Liver (tissue), 9 donors: ENCODE results near the gene AFF2. TPM values are rescaled to one million over a fixed set of nuclear protein-coding genes. Genes with fewer than 3 reads are reported as not detected.

ENCODE experiments used
- DNase-seq: peaks from one replicate; pipeline ENCODE4 v3.0.0-alpha.2; 2017; ENCODE audit warnings: low spot score
- H3K27ac ChIP-seq, 2 donors: one replicate each; pipeline ENCODE4 v1.7.0; 2013; ENCODE audit warnings: inconsistent platforms in 2 of 2, low read length in 2 of 2, control low read depth in 1 of 2, low read depth in 1 of 2, mild to moderate bottlenecking in 1 of 2
- H3K27me3 ChIP-seq, 4 donors: one replicate each; pipeline versions ENCODE4 v1.6.1 to v1.7.0; 2013; ENCODE audit warnings: low read length in 3 of 4, inconsistent platforms in 1 of 4, mild to moderate bottlenecking in 1 of 4, moderate library complexity in 1 of 4; ENCODE audit not compliant: control insufficient read depth in 4 of 4, insufficient read depth in 4 of 4
- H3K36me3 ChIP-seq, 4 donors: one replicate each; pipeline versions ENCODE4 v1.6.1 to v1.7.0; 2013; ENCODE audit warnings: low read length in 3 of 4, mild to moderate bottlenecking in 3 of 4, low read depth in 1 of 4, moderate library complexity in 1 of 4; ENCODE audit not compliant: control insufficient read depth in 4 of 4, insufficient read depth in 3 of 4
- H3K4me1 ChIP-seq, 4 donors: one replicate each; pipeline versions ENCODE4 v1.6.1 to v1.7.0; 2013; ENCODE audit warnings: low read length in 3 of 4, mild to moderate bottlenecking in 3 of 4, moderate library complexity in 1 of 4; ENCODE audit not compliant: control insufficient read depth in 4 of 4, insufficient read depth in 4 of 4
- H3K4me3 ChIP-seq, 3 donors: one replicate each; pipeline versions ENCODE4 v1.6.1 to v1.7.0; 2013; ENCODE audit warnings: low read length in 3 of 3, control low read depth in 1 of 3, low read depth in 1 of 3, mild to moderate bottlenecking in 1 of 3
- H3K9ac ChIP-seq, 2 donors: one replicate each; pipeline ENCODE4 v1.7.0; 2013; ENCODE audit warnings: low read length in 2 of 2, mild to moderate bottlenecking in 2 of 2, moderate library complexity in 2 of 2, control low read depth in 1 of 2, low read depth in 1 of 2
- H3K9me3 ChIP-seq, 4 donors: one replicate each; pipeline versions ENCODE4 v1.6.1 to v1.7.0; 2013; ENCODE audit warnings: low read length in 3 of 4; ENCODE audit not compliant: control insufficient read depth in 4 of 4
- ATF3 ChIP-seq: IDR thresholded peaks from 2 replicates; pipeline ENCODE4 v1.6.1; 2016; ENCODE audit warnings: antibody characterized with exemption
- CTCF ChIP-seq: fragments of 150-350 bp; IDR thresholded peaks from 2 replicates; pipeline ENCODE4 v1.5.1; 2017; ENCODE audit warnings: improper control_type of control experiment, low read depth, low read length; ENCODE audit not compliant: missing input control
- EGR1 ChIP-seq, 2 donors: IDR thresholded peaks; 2 replicates each; pipeline ENCODE4 v1.6.1; 2016 to 2018; ENCODE audit warnings: antibody characterized with exemption in 2 of 2, low read depth in 2 of 2
- FOXA2 ChIP-seq: IDR thresholded peaks from 2 replicates; pipeline ENCODE4 v1.6.1; 2016; ENCODE audit warnings: antibody characterized with exemption
- GABPA ChIP-seq, 2 donors: IDR thresholded peaks in 1 of 2; conservative IDR thresholded peaks in 1 of 2; 2 replicates each; pipeline ENCODE4 v1.6.1; 2016; ENCODE audit warnings: antibody characterized with exemption in 2 of 2, mild to moderate bottlenecking in 1 of 2, moderate library complexity in 1 of 2
- HNF4A ChIP-seq, 2 donors: conservative IDR thresholded peaks; 2 replicates each; pipeline ENCODE4 v1.6.1; 2016; ENCODE audit warnings: antibody characterized with exemption in 2 of 2, mild to moderate bottlenecking in 2 of 2
- HNF4G ChIP-seq: IDR thresholded peaks from 2 replicates; pipeline ENCODE4 v1.6.1; 2016; ENCODE audit warnings: antibody characterized with exemption
- JUND ChIP-seq, 2 donors: IDR thresholded peaks; 2 replicates each; pipeline ENCODE4 v1.6.1; 2016; ENCODE audit warnings: antibody characterized with exemption in 2 of 2
- MAX ChIP-seq: IDR thresholded peaks from 2 replicates; pipeline ENCODE4 v1.6.1; 2016; ENCODE audit warnings: antibody characterized with exemption
- NR2F2 ChIP-seq: IDR thresholded peaks from 2 replicates; pipeline ENCODE4 v1.6.1; 2016; ENCODE audit warnings: antibody characterized with exemption
- REST ChIP-seq: IDR thresholded peaks from 2 replicates; pipeline ENCODE4 v1.6.1; 2016; ENCODE audit warnings: antibody characterized with exemption, mild to moderate bottlenecking
- RXRA ChIP-seq, 2 donors: IDR thresholded peaks; 2 replicates each; pipeline ENCODE4 v1.6.1; 2017 to 2018; ENCODE audit warnings: antibody characterized with exemption in 2 of 2, mild to moderate bottlenecking in 1 of 2
- TAF1 ChIP-seq: conservative IDR thresholded peaks from 2 replicates; pipeline ENCODE4 v1.6.1; 2016; ENCODE audit warnings: antibody characterized with exemption, mild to moderate bottlenecking
- YY1 ChIP-seq: IDR thresholded peaks from 2 replicates; pipeline ENCODE4 v1.6.1; 2016; ENCODE audit warnings: antibody characterized with exemption, mild to moderate bottlenecking
- ZBTB33 ChIP-seq: IDR thresholded peaks from 2 replicates; pipeline ENCODE4 v1.6.1; 2016; ENCODE audit warnings: antibody characterized with exemption
- whole genome bisulfite sequencing: extraction: QIAGEN DNeasy Blood & Tissue Kit; methylation state at CpG from one replicate; pipeline ENCODE4 v1.1.7; 2013; 5-methylcytosine and 5-hydroxymethylcytosine counted together
- polyA plus RNA-seq, 2 donors: library from polyadenylated mRNA; stranded (reverse) in 1 of 2; unstranded in 1 of 2; fragments of 200-250 nt in 1 of 2; fragments of >200 nt in 1 of 2; fragmentation: Nextera tagmentation in 1 of 2; extraction: Ambion mirVana in 1 of 2; gene quantifications; one replicate each; pipeline versions ENCODE4 v1.2.1 to v1.2.3, GENCODE V29; 2013 to 2015
- total RNA-seq, 2 donors: library from RNA; depleted of rRNA; stranded (reverse); fragments of >200 nt; gene quantifications; one replicate each; pipeline ENCODE4 v1.2.3, GENCODE V29; 2014
- donor health status: healthy.
- donor health status: healthy.
- donor health status: healthy.
- donor health status: healthy.
- donor health status: healthy.

Gene AFF2
- total and polyA plus RNA-seq, 4 donors = 0.01 to 1.6 (median 0.50) TPM; not detected in 1

- TF ChIP-seq JUND (IDR thresholded peaks at IDR 0.05) (no peak), ATF3 (no peak), EGR1 (IDR thresholded peaks at IDR 0.05; ENCODE audit: low read depth in 2 of 2) (no peak), HNF4A (conservative IDR thresholded peaks at IDR 0.05) (no peak), HNF4G (no peak), REST (no peak)
- Histone ChIP-seq H3K27me3 (no peaks in the 10 kb centered on the region), H3K4me3 (no peak overlapping the region), H3K36me3 (no peaks in the 10 kb centered on the region), H3K27ac (no peak overlapping the region), H3K4me1 (no peaks in the 10 kb centered on the region), H3K9me3 (no peaks in the 10 kb centered on the region), H3K9ac (no peak overlapping the region)
- DNase-seq = no peak
- WGBS = 78% methylated on average over 2 of the region's 2 CpGs
Measured at GRCh38 chrX:148538582-148538981, 38.2 kb downstream of the AFF2 start.

GRCh38 chrX:148540114-148540513 is 39.7 kb downstream of the AFF2 start:
- 46% methylated on average over 1 of the region's 1 CpG for WGBS
- Histone ChIP-seq H3K36me3 (no peaks in the 10 kb centered on the region), H3K9ac (no peak overlapping the region), H3K4me3 (no peak overlapping the region), H3K4me1 (no peaks in the 10 kb centered on the region), H3K27me3 (no peaks in the 10 kb centered on the region), H3K27ac (no peak overlapping the region), H3K9me3 (no peaks in the 10 kb centered on the region)
- TF ChIP-seq REST = no peak
- TF ChIP-seq EGR1 (IDR thresholded peaks at IDR 0.05; ENCODE audit: low read depth in 2 of 2) = no peak
- no peak for TF ChIP-seq ATF3
- no peak for TF ChIP-seq MAX
- no peak for TF ChIP-seq HNF4G
- no peak for TF ChIP-seq FOXA2
- no peak for TF ChIP-seq RXRA (IDR thresholded peaks at IDR 0.05)
- TF ChIP-seq NR2F2 = no peak
- TF ChIP-seq GABPA (IDR thresholded peaks at IDR 0.05 in 1 of 2, conservative IDR thresholded peaks at IDR 0.05 in 1 of 2) = no peak
- no peak for TF ChIP-seq TAF1
- no peak for TF ChIP-seq YY1
- TF ChIP-seq JUND (IDR thresholded peaks at IDR 0.05) = no peak
- TF ChIP-seq CTCF = no peak
- TF ChIP-seq ZBTB33 = no peak
- no peak for DNase-seq
